Measurements from ENCODE around the gene OSCP1. TPM values are rescaled to one million over a fixed set of nuclear protein-coding genes. Genes with fewer than 3 reads are reported as not detected.

The OSCP1 gene
- total RNA-seq, 2 experiments from 2014 or later = 1.2 to 1.5 TPM

- Mint-ChIP-seq H3K4me1 (ENCODE audit: low read depth) (peaks cover 22% of the 10 kb centered on the region), H3K27ac (peak overlapping the region; percentile 8), H3K4me3 (no peak overlapping the region), H3K27me3 (no peaks in the 10 kb centered on the region), H3K36me3 (ENCODE audit: low read depth) (peaks cover 42% of the 10 kb centered on the region), H3K9me3 (no peaks in the 10 kb centered on the region)
- ATAC-seq (no peak), DNase-seq (no peak)
- intact Hi-C loops (cut with micrococcal nuclease) = no loop called here
- POLR2A ChIA-PET = interaction anchor here (0.9 kb wide), 1 partner anchor 9 kb away, joined by 3 read pairs; no protein-coding TSS in a partner anchor
- CTCF ChIA-PET = interaction anchor here (1.3 kb wide), 2 partner anchors 23 to 25 kb away, joined by 3 read pairs; no protein-coding TSS in a partner anchor
- TF ChIP-seq, protein P1, sequence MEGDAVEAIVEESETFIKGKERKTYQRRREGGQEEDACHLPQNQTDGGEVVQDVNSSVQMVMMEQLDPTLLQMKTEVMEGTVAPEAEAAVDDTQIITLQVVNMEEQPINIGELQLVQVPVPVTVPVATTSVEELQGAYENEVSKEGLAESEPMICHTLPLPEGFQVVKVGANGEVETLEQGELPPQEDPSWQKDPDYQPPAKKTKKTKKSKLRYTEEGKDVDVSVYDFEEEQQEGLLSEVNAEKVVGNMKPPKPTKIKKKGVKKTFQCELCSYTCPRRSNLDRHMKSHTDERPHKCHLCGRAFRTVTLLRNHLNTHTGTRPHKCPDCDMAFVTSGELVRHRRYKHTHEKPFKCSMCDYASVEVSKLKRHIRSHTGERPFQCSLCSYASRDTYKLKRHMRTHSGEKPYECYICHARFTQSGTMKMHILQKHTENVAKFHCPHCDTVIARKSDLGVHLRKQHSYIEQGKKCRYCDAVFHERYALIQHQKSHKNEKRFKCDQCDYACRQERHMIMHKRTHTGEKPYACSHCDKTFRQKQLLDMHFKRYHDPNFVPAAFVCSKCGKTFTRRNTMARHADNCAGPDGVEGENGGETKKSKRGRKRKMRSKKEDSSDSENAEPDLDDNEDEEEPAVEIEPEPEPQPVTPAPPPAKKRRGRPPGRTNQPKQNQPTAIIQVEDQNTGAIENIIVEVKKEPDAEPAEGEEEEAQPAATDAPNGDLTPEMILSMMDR (IDR thresholded peaks at IDR 0.05) = no peak
Measured at GRCh38 chr1:36391271-36391670, 59.0 kb downstream of the OSCP1 start.

GRCh38 chr1:36390411-36390810 is 59.8 kb downstream of the OSCP1 start:
- no peak overlapping the region for H3K4me3 Mint-ChIP-seq
- CTCF ChIA-PET = no interaction called here
- H3K9me3 Mint-ChIP-seq = no peaks in the 10 kb centered on the region
- intact Hi-C loops (cut with micrococcal nuclease) = no loop called here
- ATAC-seq (no peak), DNase-seq (no peak)
- peak overlapping the region; percentile 57 for H3K27ac Mint-ChIP-seq
- TF ChIP-seq, protein P1 (IDR thresholded peaks at IDR 0.05) = no peak
- POLR2A ChIA-PET = interaction anchor here (0.9 kb wide), 1 partner anchor 10 kb away, joined by 3 read pairs; no protein-coding TSS in a partner anchor
- no peaks in the 10 kb centered on the region for H3K27me3 Mint-ChIP-seq
- H3K4me1 Mint-ChIP-seq (ENCODE audit: low read depth) = peaks cover 20% of the 10 kb centered on the region
- peaks cover 40% of the 10 kb centered on the region for H3K36me3 Mint-ChIP-seq (ENCODE audit: low read depth)

GRCh38 chr1:36389999-36390398 is 60.3 kb downstream of the OSCP1 start:
- H3K4me3 Mint-ChIP-seq = no peak overlapping the region
- no peak for DNase-seq
- no peaks in the 10 kb centered on the region for H3K27me3 Mint-ChIP-seq
- H3K36me3 Mint-ChIP-seq (ENCODE audit: low read depth) = peaks cover 39% of the 10 kb centered on the region
- TF ChIP-seq, protein P1 (IDR thresholded peaks at IDR 0.05) = no peak
- ATAC-seq = no peak
- H3K4me1 Mint-ChIP-seq (ENCODE audit: low read depth) = peaks cover 19% of the 10 kb centered on the region
- no peaks in the 10 kb centered on the region for H3K9me3 Mint-ChIP-seq
- intact Hi-C loops (cut with micrococcal nuclease) = no loop called here
- peak overlapping the region; percentile 57 for H3K27ac Mint-ChIP-seq
- ChIA-PET CTCF (interaction anchor here (1.4 kb wide), 1 partner anchor 240 kb away, joined by 3 read pairs; the partner anchor contains the start of gene TRAPPC3), POLR2A (interaction anchor here (2.0 kb wide), 1 partner anchor 8 kb away, joined by 18 read pairs; the partner anchor contains the start of gene LSM10)

GRCh38 chr1:36389261-36389660 is 61.0 kb downstream of the OSCP1 start:
- Mint-ChIP-seq H3K4me1 (ENCODE audit: low read depth) (peaks cover 23% of the 10 kb centered on the region), H3K4me3 (no peak overlapping the region), H3K36me3 (ENCODE audit: low read depth) (peaks cover 38% of the 10 kb centered on the region), H3K27me3 (no peaks in the 10 kb centered on the region), H3K27ac (peak overlapping the region; percentile 44), H3K9me3 (no peaks in the 10 kb centered on the region)
- intact Hi-C loops (cut with micrococcal nuclease) = no loop called here
- CTCF ChIA-PET = interaction anchor here (0.6 to 1.4 kb wide), 2 partner anchors 31 to 240 kb away, joined by 3 read pairs; partner anchors contain the start of gene TRAPPC3
- POLR2A ChIA-PET = interaction anchor here (1.3 to 2.0 kb wide), 2 partner anchors 9 to 11 kb away, joined by 6 to 18 read pairs; partner anchors contain the start of gene LSM10
- TF ChIP-seq, protein P1 (IDR thresholded peaks at IDR 0.05) = no peak
- DNase-seq (no peak), ATAC-seq (no peak)

Measured in activated CD8-positive, alpha-beta T cell treated with anti-CD3 and anti-CD28 coated beads for 36 hours (primary cell).